Measurements from ENCODE around the gene TBX2.

The TBX2 gene

DNA sequence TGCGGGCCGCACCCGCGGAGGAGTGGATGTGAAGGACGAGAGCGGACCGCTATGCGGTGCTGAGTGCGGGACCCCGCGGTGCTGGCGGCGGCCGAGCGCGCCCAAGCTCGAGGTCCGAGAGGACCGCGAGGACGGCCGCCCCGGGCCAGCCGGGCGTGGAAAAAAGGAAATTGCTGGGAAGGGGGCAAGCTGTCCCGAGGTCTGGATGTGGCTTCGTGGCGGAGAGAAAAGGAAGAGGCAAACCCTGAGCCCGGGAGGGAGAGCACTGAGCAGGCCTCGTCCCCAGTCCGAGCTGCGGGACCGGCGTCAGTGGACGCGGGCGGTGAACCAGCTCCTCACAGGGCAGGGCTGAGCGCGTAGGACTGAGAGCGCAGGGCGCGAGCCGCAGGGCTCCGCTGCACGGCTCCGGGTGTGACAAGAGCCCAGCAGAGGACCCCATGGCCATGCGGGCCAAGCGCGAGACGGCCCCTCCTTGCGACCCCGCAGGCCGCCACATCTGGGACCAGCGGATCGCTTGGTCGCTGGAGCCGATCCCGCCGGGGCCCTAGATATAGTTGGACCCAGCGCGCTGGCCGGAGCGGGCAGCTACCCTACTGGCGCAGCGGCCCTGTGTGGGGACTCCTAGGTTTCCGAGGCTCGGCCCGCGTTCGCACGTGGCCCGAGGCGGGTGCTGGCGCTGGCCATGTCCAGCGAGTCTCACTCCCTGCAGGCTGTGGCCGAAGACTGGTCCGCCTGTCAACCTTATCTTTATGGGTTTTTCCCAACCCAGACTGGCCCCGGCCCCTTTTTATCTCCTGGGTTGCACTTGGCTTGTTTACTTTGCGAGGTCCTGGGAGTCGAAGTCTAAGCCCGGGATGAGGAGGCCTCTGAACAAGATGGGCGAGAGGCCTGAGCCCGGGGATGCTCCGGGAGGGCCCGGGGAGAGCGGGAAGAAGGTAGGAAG is 55.0 kb downstream of the TBX2 start:
- no peak for DNase-seq (ENCODE audit: low spot score)

DNA sequence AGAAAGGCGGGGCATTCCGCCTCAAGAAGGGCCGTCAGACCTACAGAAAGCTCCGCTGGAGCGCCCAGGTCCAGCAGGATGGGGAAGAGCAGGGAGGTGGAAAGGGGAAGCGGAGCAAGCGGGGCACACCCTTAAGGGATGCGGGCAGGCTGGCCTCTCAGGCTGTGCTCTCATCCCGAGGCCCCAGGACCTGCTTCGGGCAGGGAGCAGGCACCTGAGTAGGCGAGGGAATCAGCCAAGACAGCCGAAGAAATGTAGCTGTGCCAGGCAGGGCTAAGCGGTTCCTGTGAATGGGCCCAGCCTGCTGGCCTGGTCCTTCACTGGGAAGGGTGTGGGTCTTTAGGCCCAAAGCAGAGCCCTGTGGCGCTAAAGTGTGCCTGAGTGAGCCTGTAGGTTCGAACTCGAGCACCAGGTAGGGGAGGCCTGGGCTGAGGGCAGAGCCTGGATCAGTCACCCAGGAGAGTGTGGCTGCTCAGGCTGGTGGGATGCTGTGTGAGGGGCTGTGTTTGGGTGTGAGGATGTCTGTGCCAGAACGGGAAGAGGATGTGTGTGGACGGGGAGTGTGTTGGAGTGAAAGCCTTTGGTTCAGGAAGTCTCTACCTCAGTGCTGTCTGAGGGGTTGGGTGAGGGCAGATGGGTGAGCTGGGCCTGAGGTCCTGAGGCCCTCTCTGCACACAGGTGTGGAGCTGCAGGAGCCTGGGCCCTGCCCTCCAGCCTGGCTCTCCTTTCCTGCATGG is 55.8 kb downstream of the TBX2 start:
- no peak for DNase-seq (ENCODE audit: low spot score)

DNA sequence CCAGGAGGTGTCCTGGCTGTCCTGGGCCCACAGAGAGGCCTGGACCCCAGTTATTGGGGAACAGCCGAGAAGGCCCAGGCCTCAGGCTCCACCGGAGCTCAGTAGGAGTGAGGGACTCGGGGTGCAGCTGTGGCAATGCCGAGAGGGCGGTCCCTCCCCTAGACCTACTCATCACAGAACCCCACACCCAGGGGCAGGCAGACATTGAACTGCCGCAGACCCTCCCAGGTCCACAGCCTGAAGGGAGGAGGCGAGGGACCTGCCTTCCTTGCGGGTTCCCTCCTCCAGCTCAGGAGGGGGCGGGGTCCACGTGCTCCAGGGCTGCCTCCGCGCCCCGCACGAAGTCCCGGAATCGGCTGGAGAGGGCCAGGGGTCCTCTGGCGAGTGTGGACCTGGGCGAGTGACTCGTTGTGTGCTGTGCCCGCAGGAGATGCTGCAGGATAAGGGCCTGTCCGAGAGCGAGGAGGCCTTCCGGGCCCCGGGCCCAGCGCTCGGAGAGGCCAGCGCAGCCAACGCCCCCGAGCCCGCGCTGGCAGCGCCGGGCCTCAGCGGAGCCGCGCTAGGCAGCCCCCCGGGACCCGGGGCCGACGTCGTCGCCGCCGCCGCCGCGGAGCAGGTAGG is 56.5 kb downstream of the TBX2 start:
- DNase-seq (ENCODE audit: low spot score), result no peak

- no peak for DNase-seq (ENCODE audit: low spot score)
These were observed 57.1 kb downstream of the TBX2 start for GRCh38 chr17:61456688-61457225.

DNA sequence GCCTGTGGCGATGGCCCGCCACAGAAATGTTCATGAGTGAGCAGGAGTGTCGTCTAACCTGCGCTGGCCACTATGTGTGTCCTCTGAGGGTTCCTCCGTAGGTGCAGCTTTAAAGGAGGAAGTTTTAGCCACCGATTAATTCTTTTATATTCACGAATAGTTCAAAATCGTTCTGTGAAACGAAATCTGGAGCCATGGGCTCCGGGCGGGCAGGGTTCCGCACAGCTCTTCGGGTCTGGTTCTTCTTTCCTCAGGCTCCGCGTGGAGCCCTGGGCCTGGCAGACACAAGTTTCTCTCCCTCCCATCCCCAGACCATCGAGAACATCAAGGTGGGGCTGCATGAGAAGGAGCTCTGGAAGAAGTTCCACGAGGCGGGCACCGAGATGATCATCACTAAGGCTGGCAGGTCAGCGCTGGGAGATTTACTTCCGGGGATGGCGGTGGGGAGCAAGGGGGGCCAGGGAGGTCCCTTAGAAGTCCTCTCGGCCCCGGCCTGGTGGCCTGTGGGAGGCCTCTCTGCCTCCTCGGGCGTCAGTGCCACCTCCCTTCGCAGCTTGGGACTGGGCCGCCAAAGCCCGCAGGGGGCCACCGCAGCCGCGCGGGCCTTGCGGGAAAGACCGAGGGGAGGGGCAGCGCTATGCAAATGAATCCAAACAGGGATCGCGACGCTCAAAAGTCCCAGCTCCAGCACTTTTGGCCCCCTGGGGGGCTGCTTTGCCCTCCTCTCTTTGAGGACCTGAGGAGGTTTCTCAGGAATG is 57.8 kb downstream of the TBX2 start:
- DNase-seq (ENCODE audit: low spot score), result no peak

DNA sequence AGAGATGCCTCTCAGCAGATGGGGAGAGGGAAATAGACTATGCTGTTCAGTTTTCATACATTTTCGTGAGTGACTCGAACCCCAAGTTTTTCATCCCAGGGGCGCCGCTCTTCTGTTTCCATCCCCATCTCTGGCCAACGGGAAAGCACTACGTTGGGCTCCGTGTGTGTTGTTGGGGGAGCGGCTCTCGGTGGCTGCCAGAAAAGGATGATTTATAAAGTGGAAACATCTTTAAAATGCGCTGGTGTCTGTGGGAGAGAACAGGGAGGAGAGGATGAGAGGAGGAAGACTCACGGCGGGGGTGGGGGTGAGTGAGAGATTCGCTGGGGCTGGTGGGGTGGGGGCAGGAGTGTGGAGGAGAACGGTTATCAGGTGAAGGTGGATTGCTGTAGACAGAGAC is 58.4 kb downstream of the TBX2 start:
- DNase-seq (ENCODE audit: low spot score), result no peak

- DNase-seq (ENCODE audit: low spot score), result no peak
These were observed 58.9 kb downstream of the TBX2 start for GRCh38 chr17:61458421-61459141.

Data from putamen (tissue), 1 donor.